Activated CD8-positive, alpha-beta T cell treated with anti-CD3 and anti-CD28 coated beads for 36 hours (primary cell): ENCODE measurements around the gene KIAA1614. TPM values are rescaled to one million over a fixed set of nuclear protein-coding genes. Genes with fewer than 3 reads are reported as not detected.

ENCODE experiments used
- ATAC-seq: fragments of 200-7000 bp; cut with Tn5 transposase; one replicate; pipeline ENCODE4 v1.10.0; 2021; ENCODE audit warnings: mild to moderate bottlenecking, moderate library complexity
- CTCF ChIA-PET: fragments of 350-600 bp; sonication (Branson Sonifier 250); formaldehyde crosslinking; loops from one replicate; lab custom pipeline; 2021; ENCODE audit warnings: antibody characterized with exemption; lab: Charles Lee
- POLR2A ChIA-PET: fragments of 350-600 bp; sonication (Branson Sonifier 250); formaldehyde crosslinking; loops from one replicate; lab custom pipeline; 2021; ENCODE audit warnings: antibody characterized with exemption; lab: Charles Lee
- DNase-seq: peaks from one replicate; pipeline ENCODE4 v3.0.0-alpha.2; 2020
- H3K27ac Mint-ChIP-seq: one replicate; pipeline ENCODE4 v1.8.0; 2021; ENCODE audit warnings: mild to moderate bottlenecking, mixed read lengths
- H3K27me3 Mint-ChIP-seq: one replicate; pipeline ENCODE4 v1.8.0; 2021; ENCODE audit warnings: mixed read lengths
- H3K36me3 Mint-ChIP-seq: one replicate; pipeline ENCODE4 v1.8.0; 2021; ENCODE audit warnings: low read depth, mixed read lengths
- H3K4me1 Mint-ChIP-seq: one replicate; pipeline ENCODE4 v1.8.0; 2021; ENCODE audit warnings: low read depth, mixed read lengths
- H3K4me3 Mint-ChIP-seq: one replicate; pipeline ENCODE4 v1.8.0; 2021; ENCODE audit warnings: mild to moderate bottlenecking, moderate library complexity, mixed read lengths
- H3K9me3 Mint-ChIP-seq: one replicate; pipeline ENCODE4 v1.8.0; 2021; ENCODE audit warnings: mixed read lengths
- intact Hi-C: fragments of 100-400 bp; cut with micrococcal nuclease; formaldehyde crosslinking; loops from one replicate; pipeline ENCODE4 v1.10.0; 2022
- total RNA-seq, 2 experiments: library from RNA; stranded (reverse); gene quantifications; one replicate each; pipeline ENCODE4 v1.2.3, GENCODE V29; 2021
- TF ChIP-seq, protein P1 (sequence below): fragments of 200-600 bp; IDR thresholded peaks from one replicate; pipeline ENCODE4 v1.8.0; 2022; ENCODE audit warnings: antibody characterized with exemption, mild to moderate bottlenecking

Gene KIAA1614
- total RNA-seq, 2 experiments from 2014 or later: 0.18 TPM; not detected in 1

DNA sequence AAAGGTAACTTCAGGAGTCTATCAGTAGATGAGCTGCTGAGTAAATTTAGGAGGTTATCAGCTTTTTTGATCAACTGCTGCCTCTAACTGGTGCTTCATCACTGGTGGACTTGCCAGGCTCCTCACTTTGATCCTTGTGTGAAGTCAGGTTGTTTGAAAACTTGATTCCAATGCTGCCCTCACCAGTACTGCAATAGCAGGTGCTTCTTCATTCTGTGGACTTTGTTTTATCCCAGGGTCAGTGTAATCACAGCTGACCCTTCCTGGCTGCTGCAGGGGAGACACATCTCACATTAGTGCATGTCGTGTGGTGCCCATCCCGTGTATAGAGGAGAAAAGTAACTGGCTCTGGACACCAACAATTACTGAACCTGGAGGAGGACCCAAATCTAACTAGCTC, 20.0 kb upstream of the KIAA1614 start:
- ChIA-PET POLR2A (no interaction called here), CTCF (interaction anchor here (0.9 to 1.2 kb wide), 2 partner anchors 11 to 376 kb away, joined by 3 read pairs; no protein-coding TSS in a partner anchor)
- Mint-ChIP-seq H3K27me3 (no peaks in the 10 kb centered on the region), H3K36me3 (no peaks in the 10 kb centered on the region), H3K4me1 (peaks cover 2% of the 10 kb centered on the region), H3K4me3 (no peak overlapping the region), H3K9me3 (no peaks in the 10 kb centered on the region), H3K27ac (no peak overlapping the region)
- no peak for DNase-seq
- no peak for ATAC-seq
- TF ChIP-seq, protein P1, sequence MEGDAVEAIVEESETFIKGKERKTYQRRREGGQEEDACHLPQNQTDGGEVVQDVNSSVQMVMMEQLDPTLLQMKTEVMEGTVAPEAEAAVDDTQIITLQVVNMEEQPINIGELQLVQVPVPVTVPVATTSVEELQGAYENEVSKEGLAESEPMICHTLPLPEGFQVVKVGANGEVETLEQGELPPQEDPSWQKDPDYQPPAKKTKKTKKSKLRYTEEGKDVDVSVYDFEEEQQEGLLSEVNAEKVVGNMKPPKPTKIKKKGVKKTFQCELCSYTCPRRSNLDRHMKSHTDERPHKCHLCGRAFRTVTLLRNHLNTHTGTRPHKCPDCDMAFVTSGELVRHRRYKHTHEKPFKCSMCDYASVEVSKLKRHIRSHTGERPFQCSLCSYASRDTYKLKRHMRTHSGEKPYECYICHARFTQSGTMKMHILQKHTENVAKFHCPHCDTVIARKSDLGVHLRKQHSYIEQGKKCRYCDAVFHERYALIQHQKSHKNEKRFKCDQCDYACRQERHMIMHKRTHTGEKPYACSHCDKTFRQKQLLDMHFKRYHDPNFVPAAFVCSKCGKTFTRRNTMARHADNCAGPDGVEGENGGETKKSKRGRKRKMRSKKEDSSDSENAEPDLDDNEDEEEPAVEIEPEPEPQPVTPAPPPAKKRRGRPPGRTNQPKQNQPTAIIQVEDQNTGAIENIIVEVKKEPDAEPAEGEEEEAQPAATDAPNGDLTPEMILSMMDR: no peak
- intact Hi-C loops: no loop called here

DNA sequence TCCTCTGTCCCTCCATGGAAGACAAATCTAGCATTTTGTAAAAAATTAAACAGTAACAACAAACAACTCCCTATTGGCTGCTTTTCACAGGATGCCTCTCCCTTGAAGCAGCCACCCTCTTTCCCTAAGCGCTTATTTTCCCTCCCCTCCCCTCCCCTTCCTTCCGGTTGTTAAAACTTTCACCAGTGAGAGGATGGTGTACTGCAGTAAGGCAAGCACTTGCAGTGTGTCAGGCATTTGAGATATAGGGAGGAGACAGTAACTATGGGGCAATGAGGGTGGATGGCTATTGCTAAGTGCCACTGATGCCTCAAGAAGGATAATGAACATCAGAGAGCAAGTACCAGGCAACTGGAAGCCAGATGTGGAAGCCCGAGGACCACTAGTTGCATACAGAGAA, 19.1 kb upstream of the KIAA1614 start:
- intact Hi-C loops: no loop called here
- no peaks in the 10 kb centered on the region for H3K27me3 Mint-ChIP-seq
- ATAC-seq (no peak), DNase-seq (no peak)
- TF ChIP-seq, protein P1: no peak
- no peaks in the 10 kb centered on the region for H3K36me3 Mint-ChIP-seq
- no peaks in the 10 kb centered on the region for H3K9me3 Mint-ChIP-seq
- peaks cover 2% of the 10 kb centered on the region for H3K4me1 Mint-ChIP-seq
- no peak overlapping the region for H3K4me3 Mint-ChIP-seq
- CTCF ChIA-PET: no interaction called here
- no peak overlapping the region for H3K27ac Mint-ChIP-seq
- POLR2A ChIA-PET: no interaction called here

DNA sequence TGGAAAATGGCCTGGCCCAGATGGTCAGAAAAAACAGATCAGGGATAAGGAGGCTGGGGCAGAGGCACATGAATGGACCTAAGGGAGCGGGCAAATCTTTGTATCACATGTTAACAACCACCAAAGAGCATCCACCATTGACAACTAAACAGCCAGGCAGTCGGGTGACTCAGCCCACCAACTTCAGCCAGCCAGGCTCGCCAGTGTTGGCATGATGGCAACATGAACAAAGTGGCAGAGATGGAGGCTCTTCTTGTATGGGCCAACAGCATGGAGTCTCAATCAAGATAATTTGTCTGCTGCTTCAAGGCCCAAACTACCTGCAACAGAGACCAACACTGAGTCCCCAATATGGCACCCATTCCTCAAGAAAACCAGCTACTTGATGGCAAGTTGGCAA, 16.5 kb upstream of the KIAA1614 start:
- TF ChIP-seq, protein P1: no peak
- ATAC-seq (no peak), DNase-seq (no peak)
- Mint-ChIP-seq H3K36me3 (no peaks in the 10 kb centered on the region), H3K9me3 (no peaks in the 10 kb centered on the region), H3K27me3 (no peaks in the 10 kb centered on the region), H3K4me1 (peaks cover 2% of the 10 kb centered on the region), H3K4me3 (no peak overlapping the region), H3K27ac (no peak overlapping the region)
- intact Hi-C loops: no loop called here
- ChIA-PET CTCF (no interaction called here), POLR2A (no interaction called here)

DNA sequence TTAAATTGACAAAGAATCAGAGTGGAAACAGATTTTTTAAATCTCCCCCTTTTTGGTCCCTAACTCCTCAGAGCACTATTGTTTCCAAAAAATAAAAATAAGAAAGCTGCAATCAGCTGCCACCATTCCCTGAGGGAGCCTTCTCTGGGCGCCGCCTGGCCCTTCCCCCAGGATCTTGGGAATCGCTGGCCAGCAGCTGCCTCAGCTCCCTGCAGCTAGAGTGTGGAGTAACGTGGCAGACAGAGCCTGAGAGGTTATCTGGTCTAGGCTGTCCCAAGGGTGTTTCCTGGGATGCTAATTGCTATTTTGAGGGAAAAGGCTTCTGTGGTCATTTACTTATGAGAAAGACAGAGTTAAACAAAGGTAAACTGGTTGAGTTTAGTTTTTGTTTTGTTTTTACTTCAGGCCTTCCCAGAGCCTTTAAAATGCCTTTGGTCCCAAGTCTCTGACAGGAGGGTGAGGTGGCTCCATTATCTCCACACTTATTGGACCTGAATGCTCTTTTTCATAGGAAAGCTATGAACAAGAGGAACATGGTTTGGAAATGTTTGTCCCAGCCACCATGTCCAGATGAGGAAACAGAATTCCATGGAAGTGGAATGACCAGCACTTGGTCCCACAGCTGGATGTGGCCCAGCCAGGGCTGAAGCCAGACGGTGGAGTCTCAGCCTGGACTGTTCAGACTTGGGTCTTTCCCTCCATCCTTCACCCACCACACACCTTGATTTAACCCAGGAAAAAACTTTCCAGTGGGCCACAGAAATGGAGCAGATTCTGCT, 14.1 kb upstream of the KIAA1614 start:
- H3K4me1 Mint-ChIP-seq: peaks cover 2% of the 10 kb centered on the region
- H3K4me3 Mint-ChIP-seq: no peak overlapping the region
- H3K36me3 Mint-ChIP-seq: no peaks in the 10 kb centered on the region
- TF ChIP-seq, protein P1: no peak
- DNase-seq: no peak
- H3K9me3 Mint-ChIP-seq: no peaks in the 10 kb centered on the region
- no peaks in the 10 kb centered on the region for H3K27me3 Mint-ChIP-seq
- ChIA-PET CTCF (no interaction called here), POLR2A (no interaction called here)
- intact Hi-C loops: no loop called here
- no peak for ATAC-seq
- no peak overlapping the region for H3K27ac Mint-ChIP-seq

- intact Hi-C loops: no loop called here
- DNase-seq (no peak), ATAC-seq (no peak)
- H3K27ac Mint-ChIP-seq: no peak overlapping the region
- H3K9me3 Mint-ChIP-seq: no peaks in the 10 kb centered on the region
- H3K4me3 Mint-ChIP-seq: no peak overlapping the region
- H3K27me3 Mint-ChIP-seq: no peaks in the 10 kb centered on the region
- no peaks in the 10 kb centered on the region for H3K4me1 Mint-ChIP-seq
- POLR2A ChIA-PET: no interaction called here
- CTCF ChIA-PET: interaction anchor here (1.2 kb wide), 1 partner anchor 243 kb away, joined by 3 read pairs; no protein-coding TSS in a partner anchor
- TF ChIP-seq, protein P1: no peak
- H3K36me3 Mint-ChIP-seq: no peaks in the 10 kb centered on the region
These were observed 13.4 kb upstream of the KIAA1614 start for GRCh38 chr1:180899262-180899661.
